H1 (cell line): ENCODE data around the gene FARS2. TPM values are rescaled to one million over a fixed set of nuclear protein-coding genes. Genes with fewer than 3 reads are reported as not detected.

Source experiments
- CTCF ChIA-PET: fragments of 300-600 bp; sonication (Branson Sonifier 250); formaldehyde crosslinking; loops from one replicate; lab custom pipeline; 2021; ENCODE audit not compliant: partially characterized antibody; lab: Charles Lee
- POLR2A ChIA-PET: fragments of 300-600 bp; sonication (Branson Sonifier 250); formaldehyde crosslinking; loops from one replicate; lab custom pipeline; 2021; ENCODE audit warnings: inconsistent platforms; ENCODE audit not compliant: partially characterized antibody; lab: Charles Lee
- DNase-seq, 2 experiments: peaks; one replicate each; pipeline versions ENCODE4 v3.0.0 to v3.0.0-alpha.2; 2010 to 2022; ENCODE audit warnings: low spot score in 2 of 2, low read depth in 1 of 2, mixed read lengths in 1 of 2
- FAIRE-seq: peaks from 2 replicates; lab custom pipeline; 2011; peaks lifted over from hg19 to GRCh38; lab: Jason Lieb, UNC
- H2AFZ ChIP-seq: 2 replicates; pipeline ENCODE4 v1.8.1; 2012; ENCODE audit warnings: low read length, inconsistent platforms
- H2AK5ac ChIP-seq: 2 replicates; pipeline ENCODE4 v1.6.1; 2013; ENCODE audit warnings: low read depth, low read length
- H2BK120ac ChIP-seq: replicated peaks from 2 replicates; pipeline ENCODE3; 2013; ENCODE audit warnings: low read depth, low read length, inconsistent platforms
- H2BK12ac ChIP-seq: 2 replicates; pipeline ENCODE4 v1.6.1; 2013; ENCODE audit warnings: low read depth, low read length
- H2BK15ac ChIP-seq: 2 replicates; pipeline ENCODE4 v1.6.1; 2013; ENCODE audit warnings: low read length
- H2BK20ac ChIP-seq: 2 replicates; pipeline ENCODE4 v1.6.1; 2013; ENCODE audit warnings: low read length
- H2BK5ac ChIP-seq: 2 replicates; pipeline ENCODE4 v1.6.1; 2013; ENCODE audit warnings: low read depth, low read length
- H3K14ac ChIP-seq: 2 replicates; pipeline ENCODE4 v1.6.1; 2013; ENCODE audit warnings: inconsistent platforms; ENCODE audit not compliant: insufficient read length
- H3K18ac ChIP-seq: 2 replicates; pipeline ENCODE4 v1.6.1; 2013; ENCODE audit warnings: low read length; ENCODE audit errors: extremely low read depth
- H3K23ac ChIP-seq: 2 replicates; pipeline ENCODE4 v1.6.1; 2013; ENCODE audit warnings: inconsistent platforms; ENCODE audit not compliant: insufficient read length
- H3K23me2 ChIP-seq: 2 replicates; pipeline ENCODE4 v1.6.1; 2013; ENCODE audit warnings: low read depth, low read length
- H3K27ac ChIP-seq: 2 replicates; pipeline ENCODE4 v1.6.1; 2011; ENCODE audit warnings: low read depth, low read length, inconsistent platforms
- H3K27me3 ChIP-seq, 4 experiments: replicated peaks in 1 of 4; 1 replicate in 1 of 4; 2 replicates in 3 of 4; pipeline versions ENCODE4 v1.6.1 to v1.8.1; 2011 to 2013; ENCODE audit warnings: low read length in 3 of 4, mild to moderate bottlenecking in 3 of 4, inconsistent platforms in 2 of 4, mixed read lengths in 2 of 4, moderate library complexity in 1 of 4; ENCODE audit not compliant: control insufficient read depth in 3 of 4, insufficient read depth in 3 of 4; ENCODE audit errors: extremely low read depth in 1 of 4
- H3K36me3 ChIP-seq, 4 experiments: 2 replicates each; pipeline versions ENCODE4 v1.6.1 to v1.8.1; 2011 to 2013; ENCODE audit warnings: mild to moderate bottlenecking in 4 of 4, low read length in 3 of 4, moderate library complexity in 2 of 4, control low read depth in 1 of 4, inconsistent platforms in 1 of 4; ENCODE audit not compliant: insufficient read depth in 4 of 4, control insufficient read depth in 2 of 4
- H3K4ac ChIP-seq: replicated peaks from 2 replicates; pipeline ENCODE3; 2013; ENCODE audit warnings: low read length, low read depth, mixed read lengths, inconsistent platforms; ENCODE audit not compliant: insufficient read length
- H3K4me1 ChIP-seq, 4 experiments: replicated peaks in 1 of 4; 1 replicate in 1 of 4; 2 replicates in 3 of 4; pipeline versions ENCODE4 v1.6.1 to v1.8.1; 2011 to 2013; ENCODE audit warnings: low read length in 3 of 4, inconsistent platforms in 2 of 4, mixed read lengths in 1 of 4; ENCODE audit not compliant: insufficient read depth in 4 of 4, control insufficient read depth in 3 of 4
- H3K4me2 ChIP-seq, 2 experiments: 2 replicates each; pipeline versions ENCODE4 v1.6.1 to v1.8.1; 2011 to 2013; ENCODE audit warnings: low read depth in 2 of 2, low read length in 2 of 2, control low read depth in 1 of 2, inconsistent platforms in 1 of 2, mild to moderate bottlenecking in 1 of 2; ENCODE audit not compliant: insufficient read depth in 1 of 2
- H3K4me3 ChIP-seq, 4 experiments: fragments of 200-600, 300-600 bp in 1 of 4; sonication (generic), shearing (Covaris generic), sonication (Bioruptor Twin) in 1 of 4; 2 replicates each; pipeline versions ENCODE4 v1.5.1 to v1.8.1; 2011 to 2016; ENCODE audit warnings: low read length in 4 of 4, low read depth in 3 of 4, control low read depth in 2 of 4, inconsistent platforms in 2 of 4, mild to moderate bottlenecking in 2 of 4, mixed read lengths in 1 of 4, moderate library complexity in 1 of 4; ENCODE audit not compliant: insufficient read depth in 2 of 4; ENCODE audit errors: extremely low read depth in 1 of 4
- H3K56ac ChIP-seq: replicated peaks from 2 replicates; pipeline ENCODE3; 2013; ENCODE audit warnings: low read depth, mild to moderate bottlenecking, mixed read lengths, low read length, inconsistent platforms; ENCODE audit not compliant: insufficient read length
- H3K79me1 ChIP-seq: 2 replicates; pipeline ENCODE4 v1.6.1; 2013; ENCODE audit warnings: low read depth, low read length, control low read depth
- H3K79me2 ChIP-seq, 2 experiments: 2 replicates each; pipeline versions ENCODE4 v1.6.1 to v1.8.1; 2012 to 2013; ENCODE audit warnings: low read length in 2 of 2, mild to moderate bottlenecking in 2 of 2, inconsistent platforms in 1 of 2; ENCODE audit not compliant: insufficient read depth in 2 of 2, control insufficient read depth in 1 of 2
- H3K9ac ChIP-seq, 4 experiments: replicated peaks in 1 of 4; 1 replicate in 1 of 4; 2 replicates in 3 of 4; pipeline versions ENCODE4 v1.6.1 to v1.8.1; 2011 to 2013; ENCODE audit warnings: low read depth in 3 of 4, low read length in 3 of 4, control low read depth in 2 of 4, mild to moderate bottlenecking in 2 of 4, moderate library complexity in 2 of 4, inconsistent platforms in 1 of 4; ENCODE audit errors: extremely low read depth in 1 of 4
- H3K9me3 ChIP-seq, 2 experiments: 2 replicates each; pipeline versions ENCODE4 v1.6.1 to v1.8.1; 2012 to 2013; ENCODE audit warnings: mild to moderate bottlenecking in 2 of 2, moderate library complexity in 2 of 2, control low read depth in 1 of 2, inconsistent platforms in 1 of 2, low read depth in 1 of 2, low read length in 1 of 2, mixed read lengths in 1 of 2; ENCODE audit not compliant: insufficient read depth in 2 of 2
- H4K20me1 ChIP-seq, 2 experiments: replicated peaks in 1 of 2; 2 replicates each; pipeline versions ENCODE3 to v1.8.1; 2011 to 2013; ENCODE audit warnings: inconsistent platforms in 2 of 2, low read length in 2 of 2, mild to moderate bottlenecking in 1 of 2; ENCODE audit not compliant: insufficient read depth in 2 of 2, control insufficient read depth in 1 of 2
- H4K5ac ChIP-seq: 2 replicates; pipeline ENCODE4 v1.6.1; 2013; ENCODE audit warnings: low read length, low read depth, mixed read lengths, inconsistent platforms; ENCODE audit not compliant: insufficient read length
- H4K8ac ChIP-seq: 2 replicates; pipeline ENCODE4 v1.8.0; 2013; ENCODE audit warnings: mild to moderate bottlenecking, moderate library complexity, low read length, inconsistent platforms; ENCODE audit not compliant: insufficient read depth; ENCODE audit errors: extremely low read depth
- H4K91ac ChIP-seq: replicated peaks from 2 replicates; pipeline ENCODE3; 2013; ENCODE audit warnings: low read length, mixed read lengths, inconsistent platforms; ENCODE audit not compliant: insufficient read length
- ASH2L ChIP-seq: fragments of 200-600, 300-600 bp; sonication (generic); IDR thresholded peaks from one replicate; pipeline ENCODE4 v1.7.1; 2017; ENCODE audit warnings: low read length
- ATF3 ChIP-seq: IDR thresholded peaks from 2 replicates; pipeline ENCODE4 v1.6.1; 2011; ENCODE audit warnings: low read depth, mild to moderate bottlenecking, low read length; ENCODE audit not compliant: insufficient read depth
- BCL11A ChIP-seq, 2 experiments: IDR thresholded peaks; one replicate each; pipeline ENCODE4 v1.6.1; 2011; ENCODE audit warnings: low read depth in 2 of 2, low read length in 2 of 2, mild to moderate bottlenecking in 2 of 2
- BRCA1 ChIP-seq: IDR thresholded peaks from 2 replicates; pipeline ENCODE4 v1.6.1; 2012; ENCODE audit warnings: low read depth, low read length, improper control_type of control experiment
- E2F6 ChIP-seq: IDR thresholded peaks from 2 replicates; pipeline ENCODE4 v1.6.1; 2012; ENCODE audit warnings: inconsistent platforms
- GABPA ChIP-seq: IDR thresholded peaks from 2 replicates; pipeline ENCODE4 v1.6.1; 2011; ENCODE audit warnings: mild to moderate bottlenecking, low read length, moderate library complexity, borderline replicate concordance; ENCODE audit not compliant: insufficient read depth
- RAD21 ChIP-seq, 2 experiments: IDR thresholded peaks in 1 of 2; conservative IDR thresholded peaks in 1 of 2; 2 replicates each; pipeline ENCODE4 v1.6.1; 2011; ENCODE audit warnings: low read depth in 2 of 2, low read length in 2 of 2, improper control_type of control experiment in 1 of 2, inconsistent platforms in 1 of 2, mild to moderate bottlenecking in 1 of 2, moderate library complexity in 1 of 2
- RXRA ChIP-seq: IDR thresholded peaks from 2 replicates; pipeline ENCODE4 v1.6.1; 2011; ENCODE audit warnings: low read depth, mild to moderate bottlenecking, low read length, moderate library complexity; ENCODE audit not compliant: insufficient read depth
- SIN3A ChIP-seq, 2 experiments: IDR thresholded peaks in 1 of 2; conservative IDR thresholded peaks in 1 of 2; 2 replicates each; pipeline ENCODE4 v1.6.1; 2011 to 2012; ENCODE audit warnings: low read length in 2 of 2, improper control_type of control experiment in 1 of 2, low read depth in 1 of 2, mild to moderate bottlenecking in 1 of 2
- SIX5 ChIP-seq: IDR thresholded peaks from 2 replicates; pipeline ENCODE4 v1.6.1; 2011; ENCODE audit warnings: mild to moderate bottlenecking, low read depth, low read length
- SP4 ChIP-seq: IDR thresholded peaks from 2 replicates; pipeline ENCODE4 v1.6.1; 2012; ENCODE audit warnings: low read length, inconsistent platforms
- TBP ChIP-seq: IDR thresholded peaks from 2 replicates; pipeline ENCODE4 v1.6.1; 2011; ENCODE audit warnings: low read depth, low read length, improper control_type of control experiment
- TCF12 ChIP-seq: IDR thresholded peaks from 2 replicates; pipeline ENCODE4 v1.6.1; 2011; ENCODE audit warnings: low read depth, mild to moderate bottlenecking, low read length
- WGBS, 2 experiments: shearing (Covaris generic) in 1 of 2; methylation state at CpG; one replicate each; pipeline versions ENCODE4 v1.1.6 to v1.1.7; 2013 to 2015; ENCODE audit warnings: low lambda C conversion rate in 2 of 2, mixed read lengths in 2 of 2, inconsistent platforms in 1 of 2, low coverage in 1 of 2, missing lambda C conversion rate in 1 of 2; ENCODE audit not compliant: insufficient replicate concordance in 2 of 2, insufficient coverage in 1 of 2, insufficient read length in 1 of 2; ENCODE audit errors: extremely low coverage in 1 of 2, missing lambda C conversion rate in 1 of 2; 5-methylcytosine and 5-hydroxymethylcytosine counted together
- polyA plus RNA-seq, 7 experiments: library from polyadenylated mRNA; depleted of rRNA in 3 of 7; stranded (reverse) in 5 of 7; unstranded in 2 of 7; fragments of >200 nt in 5 of 7; fragments of 200-250 nt in 2 of 7; gene quantifications; 1 replicate in 5 of 7; 2 replicates in 1 of 7; 4 replicates in 1 of 7; pipeline versions ENCODE4 v1.2.1 to v1.2.3, GENCODE V29; 2011 to 2013; ENCODE audit warnings: missing spikeins in 2 of 7, mixed read lengths in 2 of 7
- total RNA-seq: library from RNA; stranded (reverse); fragmentation: NEBNext Ultra II Directional; extraction: Animal tissue kit (Norgen Biotek cat#: 25700); gene quantifications from 2 replicates; pipeline ENCODE4 v1.2.1, GENCODE V29; 2021

The FARS2 gene
- total and polyA plus RNA-seq, 2 of the 8 experiments (the other 6 are each of a cell fraction or from before 2014, with no cell fraction given) = 11.7 to 14.4 TPM

GRCh38 chr6:5634525-5634924 is 373.2 kb downstream of the FARS2 start:
- H3K4me2 ChIP-seq = no peak overlapping the region
- H4K5ac ChIP-seq = no peak overlapping the region
- H3K79me1 ChIP-seq = no peaks in the 10 kb centered on the region; the same call in 1 of the 2 replicates
- H2BK120ac ChIP-seq = no peak overlapping the region
- no peak overlapping the region for H3K56ac ChIP-seq
- no peak overlapping the region for H3K14ac ChIP-seq
- no peak overlapping the region for H3K9ac ChIP-seq
- ChIA-PET CTCF (interaction anchor here (1.1 kb wide), 1 partner anchor 163 kb away, joined by 3 read pairs; no protein-coding TSS in a partner anchor), POLR2A (no interaction called here)
- no peaks in the 10 kb centered on the region for H3K9me3 ChIP-seq
- H3K27me3 ChIP-seq = no peaks in the 10 kb centered on the region
- H3K23ac ChIP-seq = no peak overlapping the region
- no peaks in the 10 kb centered on the region for H4K20me1 ChIP-seq
- no peaks in the 10 kb centered on the region for H3K36me3 ChIP-seq
- no peak overlapping the region for H4K91ac ChIP-seq
- H2BK15ac ChIP-seq = no peak overlapping the region
- WGBS, 2 experiments = 88% methylated on average over 4 of the region's 4 CpGs; no CpG with 5 or more reads in 1 of the 2 experiments
- no peaks in the 10 kb centered on the region; a peak in 1 of 7 replicates for H3K4me1 ChIP-seq
- H3K18ac ChIP-seq = no peak overlapping the region
- H3K23me2 ChIP-seq = no peaks in the 10 kb centered on the region; the same call in 1 of the 2 replicates
- no peak overlapping the region for H3K4me3 ChIP-seq
- FAIRE-seq = no peak
- H3K4ac ChIP-seq = no peak overlapping the region
- H2BK20ac ChIP-seq = no peak overlapping the region
- no peak for DNase-seq
- no peaks in the 10 kb centered on the region for H3K79me2 ChIP-seq
- no peak overlapping the region for H4K8ac ChIP-seq
- no peak overlapping the region for H2AK5ac ChIP-seq
- H2AFZ ChIP-seq = no peak overlapping the region
- H2BK12ac ChIP-seq = no peak overlapping the region
- H3K27ac ChIP-seq = no peak overlapping the region
- TF ChIP-seq TCF12 (no peak), ATF3 (no peak), RAD21 (IDR thresholded peaks at IDR 0.05 in 1 of 2, conservative IDR thresholded peaks at IDR 0.05 in 1 of 2; ENCODE audit: low read depth in 2 of 2, low read length in 2 of 2) (no peak), RXRA (no peak), GABPA (no peak), TBP (no peak), E2F6 (no peak), SP4 (no peak), BCL11A (IDR thresholded peaks at IDR 0.05; ENCODE audit: low read depth in 2 of 2, low read length in 2 of 2) (no peak), BRCA1 (no peak), SIX5 (no peak), ASH2L (no peak), SIN3A (conservative IDR thresholded peaks at IDR 0.05 in 1 of 2, IDR thresholded peaks at IDR 0.05 in 1 of 2; ENCODE audit: low read depth in 1 of 2, low read length in 2 of 2) (no peak)
- no peak overlapping the region for H2BK5ac ChIP-seq
